ENCODE measurements around the gene NFIX.

Gene NFIX

DNA sequence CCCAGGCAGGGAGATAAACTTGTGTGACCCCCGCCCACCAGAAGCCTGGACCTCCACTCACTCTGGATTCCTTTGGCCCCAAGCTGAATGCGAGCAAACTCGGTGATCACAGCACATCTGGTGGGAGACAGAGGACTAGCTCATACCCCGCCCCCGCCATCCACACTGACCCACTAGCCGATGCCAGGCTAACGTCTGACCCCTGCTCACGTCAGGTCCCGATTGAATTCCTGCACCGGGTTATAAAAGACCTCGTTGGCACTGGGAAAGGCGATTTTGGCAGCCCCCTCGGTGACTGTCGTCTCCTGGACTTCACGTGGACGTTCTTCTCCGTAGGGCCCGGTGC lies 120.6 kb downstream of the NFIX start:
- no peak for FAIRE-seq

DNA sequence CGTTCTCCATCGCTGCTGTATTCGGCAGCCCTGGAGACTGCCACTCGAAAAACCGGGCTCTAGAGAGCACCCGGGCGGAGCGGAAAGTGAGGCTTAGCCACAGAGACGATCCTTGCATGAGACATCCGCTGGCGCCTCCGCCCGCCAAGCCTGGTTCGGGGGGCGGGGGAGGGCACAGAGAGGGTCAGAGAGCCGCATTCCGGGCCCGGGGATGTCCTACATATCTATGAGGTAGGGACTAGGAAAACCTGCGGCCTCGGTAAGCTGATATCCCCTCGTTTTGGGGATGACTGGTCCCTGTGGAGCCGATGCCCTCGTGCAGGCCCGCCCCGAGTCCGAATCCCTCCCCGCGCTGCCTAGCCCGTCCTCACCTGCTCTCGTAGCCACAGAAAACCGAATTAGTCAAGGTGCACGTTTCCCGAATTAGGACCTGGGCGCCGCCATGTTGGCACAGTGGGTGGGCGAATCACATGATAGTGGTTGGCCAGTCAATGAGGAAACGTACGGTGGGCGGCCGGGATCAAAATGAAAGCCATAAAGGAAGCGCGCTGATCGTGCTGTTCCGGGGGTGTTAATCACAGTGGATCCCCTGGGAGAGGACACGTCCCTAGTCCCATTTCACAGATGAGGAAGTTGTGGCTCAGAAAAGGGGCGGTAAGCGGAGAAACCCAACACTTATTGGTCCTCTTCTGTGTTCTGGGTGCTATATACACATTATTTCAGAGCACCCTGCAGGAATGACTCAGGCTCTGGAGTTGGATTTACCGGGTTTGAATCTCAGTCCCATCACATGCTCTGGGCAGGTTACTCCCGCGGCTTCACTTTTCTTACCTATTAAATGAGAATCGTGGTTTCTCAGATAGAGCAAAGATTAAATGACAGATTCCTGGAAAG lies 121.3 kb downstream of the NFIX start, which contains the start of gene TRMT1:
TRMT1 (minus strand) TSS at position 459 of the 894 bp plus-strand sequence; CDS start at position 118, 341 bp downstream.
- no peak for FAIRE-seq

DNA sequence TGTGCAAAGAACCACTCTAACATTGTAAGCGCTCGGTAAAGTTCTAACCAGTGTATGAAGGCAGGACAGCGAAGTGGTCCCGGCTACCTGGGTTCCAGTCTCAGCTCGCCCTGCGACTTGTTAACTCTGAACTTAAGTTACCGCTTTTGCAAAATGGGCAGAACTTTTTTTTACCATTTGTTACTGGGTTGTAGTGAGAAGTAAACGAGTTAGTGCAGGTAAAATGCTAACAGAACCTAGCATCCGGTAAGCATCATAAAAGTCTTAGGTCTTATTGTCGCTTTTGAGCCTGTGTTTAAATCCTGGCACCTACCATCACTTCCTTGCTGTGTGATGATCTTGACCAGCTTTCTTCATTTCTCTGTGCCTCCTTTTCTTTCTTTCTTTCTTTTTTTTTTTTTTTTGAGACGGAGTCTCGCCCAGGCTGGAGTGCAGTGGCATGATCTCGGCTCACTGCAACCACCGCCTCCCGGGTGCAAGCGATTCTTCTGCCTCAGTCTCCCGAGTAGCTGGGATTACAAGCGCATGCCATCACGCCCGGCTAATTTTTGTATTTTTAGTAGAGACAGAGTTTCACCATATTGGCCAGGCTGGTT lies 122.0 kb downstream of the NFIX start:
- FAIRE-seq: no peak

DNA sequence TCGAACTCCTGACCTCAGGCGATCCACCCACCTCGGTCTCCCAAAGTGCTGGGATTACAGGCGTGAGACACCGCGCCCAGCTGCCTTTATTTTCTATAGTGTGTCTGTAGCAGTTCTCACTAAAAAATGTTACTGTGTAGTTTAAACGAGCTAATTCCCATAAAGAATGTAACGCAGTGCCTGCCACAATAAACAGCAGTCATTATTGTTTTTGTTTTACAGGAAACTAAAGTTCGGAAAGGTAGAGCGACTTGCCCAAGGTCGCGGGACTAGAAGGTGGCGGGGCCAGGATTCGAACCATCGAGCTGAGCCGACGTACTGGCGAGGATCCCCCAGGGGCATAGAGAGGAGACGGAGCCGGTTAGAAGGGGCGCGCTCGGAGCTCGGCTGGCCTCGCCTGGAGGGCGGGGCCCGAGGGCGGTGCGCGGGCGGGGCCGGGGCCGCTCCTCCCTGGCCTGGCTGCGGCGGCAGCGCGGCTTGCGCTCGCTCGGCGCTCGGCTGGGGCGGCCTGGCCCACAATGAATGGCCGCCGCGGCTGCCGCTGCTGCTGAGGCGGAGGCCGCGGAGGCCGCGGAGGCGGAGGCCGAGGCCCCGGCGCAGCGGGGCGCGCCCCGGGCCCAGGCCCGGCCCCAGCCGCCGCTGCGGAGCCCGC lies 122.6 kb downstream of the NFIX start, which contains the start of gene NACC1:
NACC1 (plus strand) TSS at position 493 of the 652 bp plus-strand sequence. CDS start 16,944 bp downstream, outside the sequence.
- no peak for FAIRE-seq

DNA sequence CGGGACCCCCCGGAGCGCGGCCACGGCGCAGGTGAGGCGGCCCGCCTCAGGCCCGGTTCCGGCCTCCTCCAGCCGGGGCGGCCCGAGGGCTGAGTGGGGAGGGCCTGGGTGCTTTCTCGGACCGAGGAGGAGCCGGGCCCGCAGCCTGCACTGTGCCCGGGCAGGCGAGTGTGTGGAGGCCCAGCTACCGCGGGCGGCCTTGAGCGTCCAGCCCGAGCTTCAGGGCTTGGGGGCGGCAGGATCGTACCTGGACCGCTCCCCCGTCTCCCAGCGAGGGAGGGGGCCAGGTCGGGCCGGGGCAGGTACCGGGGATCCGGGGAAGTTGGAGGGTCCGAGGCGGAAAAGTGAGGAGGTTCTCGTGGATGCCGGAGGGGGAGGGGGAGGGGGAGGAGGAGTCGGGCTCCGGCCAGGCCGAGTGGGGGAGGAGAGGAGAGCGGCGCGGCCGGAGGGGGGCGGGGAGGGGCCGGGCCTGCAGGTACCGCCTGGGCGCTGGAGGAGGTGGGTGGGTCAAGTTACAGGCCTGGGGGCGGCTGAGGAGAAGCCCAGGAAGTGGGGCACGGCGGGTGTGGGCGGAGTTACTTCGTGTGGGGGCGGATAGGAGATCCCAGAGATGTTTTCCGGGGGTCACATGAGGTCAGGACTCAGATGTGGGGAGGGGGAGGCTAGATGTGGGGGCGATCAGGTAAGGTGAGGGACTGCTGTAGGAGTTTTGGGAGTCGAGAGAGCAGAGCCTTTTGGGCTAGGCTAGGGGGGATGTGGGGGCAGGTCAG lies 123.3 kb downstream of the NFIX start:
- no peak for FAIRE-seq

DNA sequence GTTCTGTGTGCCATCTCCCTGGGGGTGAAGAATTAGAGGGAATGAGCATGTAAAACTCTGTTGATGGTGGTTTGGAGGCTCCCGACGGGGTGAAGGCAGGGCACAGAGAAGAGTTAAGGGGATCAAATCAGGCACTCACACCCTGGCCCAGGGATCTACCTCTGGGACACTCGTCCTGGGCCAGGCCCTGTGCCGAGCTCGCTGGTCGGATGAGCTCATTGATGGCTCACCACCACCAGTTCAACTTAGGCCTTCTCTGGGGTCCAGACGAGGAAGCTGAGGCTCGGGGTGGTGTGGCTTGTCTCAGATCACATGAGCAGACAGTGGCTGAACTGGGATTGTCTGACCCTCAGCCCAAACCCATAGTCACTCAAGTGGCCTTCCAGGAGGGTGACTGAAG lies 124.4 kb downstream of the NFIX start:
- FAIRE-seq: no peak

DNA sequence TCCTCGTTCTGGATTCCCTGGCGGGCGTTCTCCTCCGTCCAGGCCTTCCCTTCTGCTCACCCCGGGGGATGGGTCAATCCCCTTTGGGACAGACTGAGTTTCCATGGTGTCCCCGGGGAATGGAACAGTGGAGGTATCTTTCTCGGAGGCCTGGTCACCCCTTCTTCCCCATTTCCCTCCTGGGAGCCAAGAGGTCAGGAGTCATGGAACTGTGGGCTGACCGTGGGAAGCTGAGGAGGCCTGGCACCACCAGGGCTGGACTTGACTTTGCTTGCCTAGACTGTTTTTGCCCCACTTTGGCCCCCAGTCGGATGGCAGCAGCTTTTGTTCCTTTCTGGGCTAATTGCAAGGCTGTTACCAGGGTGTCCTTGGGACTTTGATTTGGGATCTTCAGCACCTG lies 124.8 kb downstream of the NFIX start:
- FAIRE-seq: no peak

DNA sequence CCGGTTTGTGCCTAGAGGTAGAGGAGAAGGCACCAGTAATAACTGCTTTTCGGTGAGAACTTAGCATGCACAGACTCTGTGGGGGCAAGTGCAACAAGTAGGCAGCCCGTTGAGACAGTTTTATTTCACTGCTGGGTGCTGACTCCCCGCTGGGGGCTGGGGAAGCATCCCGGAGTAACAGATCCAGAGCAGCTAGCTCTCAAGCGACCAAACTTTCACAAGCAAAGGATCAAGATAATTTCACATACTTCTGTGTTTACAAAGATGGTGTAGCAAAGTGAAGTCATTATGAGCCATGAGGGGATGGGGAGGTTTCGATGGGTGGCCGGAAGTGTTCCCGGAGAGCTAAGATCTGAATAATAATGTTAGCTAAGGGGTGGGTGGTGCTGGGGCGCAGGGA lies 125.5 kb downstream of the NFIX start:
- FAIRE-seq: no peak

DNA sequence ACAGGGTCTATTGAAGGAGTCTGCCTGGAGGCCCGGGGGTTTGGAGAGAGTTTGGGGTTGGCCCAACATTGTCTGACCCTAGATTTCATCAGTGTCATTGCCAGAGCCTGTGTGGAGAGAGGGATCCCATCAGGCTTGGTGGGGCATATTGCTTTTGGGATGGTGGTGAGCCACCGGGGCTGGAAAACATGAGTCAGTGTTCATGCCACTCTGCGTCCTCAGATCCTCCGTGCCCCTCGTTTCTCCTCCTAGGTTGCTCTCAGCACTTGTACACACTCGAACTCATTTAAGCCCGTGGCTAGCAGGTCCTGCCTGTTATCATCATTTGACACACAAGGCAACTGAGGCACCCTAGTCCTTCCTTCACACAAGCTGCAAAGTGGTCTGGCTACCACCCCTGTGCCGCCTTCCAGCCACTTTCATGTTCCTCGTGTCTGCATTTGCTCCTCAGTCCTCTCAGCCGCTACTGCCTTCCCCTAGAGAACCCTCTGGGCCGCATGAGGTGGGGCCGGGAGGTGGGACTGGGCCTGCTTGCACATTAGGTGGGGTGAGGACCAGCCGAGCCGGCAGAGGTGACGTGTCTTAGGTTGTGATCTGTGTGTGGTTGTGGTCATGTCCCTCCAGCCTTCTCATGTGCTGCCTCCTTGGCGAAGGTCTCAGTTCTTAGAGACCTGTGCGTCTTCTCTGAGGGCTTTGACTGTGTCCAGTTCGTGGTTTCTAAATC lies 126.4 kb downstream of the NFIX start:
- FAIRE-seq: no peak

DNA sequence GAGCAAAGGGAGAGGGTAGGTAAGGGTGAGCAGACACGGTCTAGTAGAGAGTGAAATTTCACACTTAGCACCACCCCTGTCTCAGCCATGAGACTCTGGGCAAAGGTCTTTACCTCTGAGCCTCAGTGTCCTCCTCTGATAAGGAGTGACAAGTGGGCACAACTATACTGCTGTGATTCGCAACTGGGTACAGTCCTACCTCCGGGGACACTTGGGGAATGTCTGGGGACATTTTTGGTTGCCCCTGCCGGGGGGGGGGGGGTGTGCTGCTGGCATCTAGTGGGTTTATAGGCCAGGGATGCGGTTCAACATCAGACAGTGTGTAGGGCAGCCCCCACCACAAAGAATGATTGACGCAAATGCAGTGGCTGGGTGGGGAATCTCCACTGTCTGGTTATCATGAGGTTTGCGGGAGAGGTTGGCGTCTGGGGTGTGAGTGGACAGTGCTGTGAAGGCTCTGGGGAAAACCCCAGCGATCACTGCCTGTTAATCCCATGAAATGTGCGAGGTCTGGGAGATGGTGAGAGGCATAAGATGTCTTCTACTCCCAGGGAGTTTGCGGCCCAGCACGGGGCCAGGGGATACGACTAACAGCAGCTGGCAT lies 127.1 kb downstream of the NFIX start:
- FAIRE-seq: no peak

DNA sequence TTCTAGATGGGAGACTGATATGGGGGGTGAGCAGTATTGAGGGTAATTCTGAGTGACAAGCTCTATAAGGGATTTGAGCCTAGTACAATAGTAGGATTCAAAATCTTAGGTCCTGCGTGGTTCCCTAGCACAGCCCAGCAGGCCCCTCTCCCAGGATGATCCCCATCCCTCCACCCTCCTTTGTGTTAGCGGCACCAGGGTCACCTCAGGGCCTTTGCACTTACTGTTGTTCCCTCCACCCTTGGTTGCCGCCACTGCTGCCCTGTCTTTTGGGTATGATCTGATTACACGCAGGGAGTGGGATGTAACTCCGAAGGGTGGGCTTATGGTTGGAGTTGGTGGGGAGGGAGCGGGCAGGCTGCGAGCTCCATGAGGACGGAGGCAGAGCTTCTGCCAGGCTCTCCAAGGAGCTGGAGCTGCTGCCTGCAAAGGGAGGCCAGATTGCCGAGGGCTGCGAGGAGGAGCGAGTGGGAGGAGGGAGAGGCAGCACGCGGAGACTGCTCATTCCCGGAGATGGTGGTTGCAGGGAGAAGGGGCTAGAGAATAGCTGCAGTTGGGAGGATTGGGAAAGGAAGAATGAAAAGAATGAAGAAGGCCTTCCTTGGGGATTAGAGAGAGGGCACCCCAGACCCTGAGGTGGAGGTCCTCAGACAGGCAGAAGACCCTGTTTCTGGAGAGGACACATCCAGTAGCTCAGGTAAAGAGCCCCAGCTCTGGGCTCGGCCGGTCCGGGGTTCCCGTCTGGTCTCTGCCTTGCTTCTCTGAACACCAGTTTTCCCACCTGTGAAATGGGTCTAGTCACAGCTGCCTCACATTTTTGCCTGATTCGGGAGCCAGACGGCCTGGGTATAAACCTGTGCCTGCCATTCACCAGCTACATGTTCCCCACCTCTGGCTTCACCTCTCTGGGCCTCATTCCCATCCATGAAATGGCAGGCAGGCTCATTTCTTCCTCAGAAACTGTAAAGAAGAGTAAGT lies 128.0 kb downstream of the NFIX start:
- FAIRE-seq: no peak

DNA sequence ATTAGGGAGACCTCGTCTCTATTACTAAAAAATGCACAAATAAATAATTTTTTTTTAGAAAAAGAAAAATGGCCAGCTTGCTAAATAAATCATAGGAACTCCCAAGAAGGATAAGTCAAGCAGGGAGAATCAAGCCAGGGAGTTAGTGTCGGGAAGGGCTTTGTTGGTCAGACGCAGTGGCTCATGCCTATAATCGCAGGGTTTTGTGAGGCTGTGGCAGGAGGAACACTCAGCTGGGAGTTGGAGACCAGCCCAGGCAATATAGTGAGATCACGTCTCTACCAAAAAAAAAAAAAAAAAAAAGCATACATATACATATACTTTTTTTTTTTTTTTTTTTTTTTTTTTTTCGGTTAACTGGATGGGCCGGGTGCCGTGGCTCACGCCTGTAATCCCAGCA lies 131.8 kb downstream of the NFIX start:
- FAIRE-seq: no peak

DNA sequence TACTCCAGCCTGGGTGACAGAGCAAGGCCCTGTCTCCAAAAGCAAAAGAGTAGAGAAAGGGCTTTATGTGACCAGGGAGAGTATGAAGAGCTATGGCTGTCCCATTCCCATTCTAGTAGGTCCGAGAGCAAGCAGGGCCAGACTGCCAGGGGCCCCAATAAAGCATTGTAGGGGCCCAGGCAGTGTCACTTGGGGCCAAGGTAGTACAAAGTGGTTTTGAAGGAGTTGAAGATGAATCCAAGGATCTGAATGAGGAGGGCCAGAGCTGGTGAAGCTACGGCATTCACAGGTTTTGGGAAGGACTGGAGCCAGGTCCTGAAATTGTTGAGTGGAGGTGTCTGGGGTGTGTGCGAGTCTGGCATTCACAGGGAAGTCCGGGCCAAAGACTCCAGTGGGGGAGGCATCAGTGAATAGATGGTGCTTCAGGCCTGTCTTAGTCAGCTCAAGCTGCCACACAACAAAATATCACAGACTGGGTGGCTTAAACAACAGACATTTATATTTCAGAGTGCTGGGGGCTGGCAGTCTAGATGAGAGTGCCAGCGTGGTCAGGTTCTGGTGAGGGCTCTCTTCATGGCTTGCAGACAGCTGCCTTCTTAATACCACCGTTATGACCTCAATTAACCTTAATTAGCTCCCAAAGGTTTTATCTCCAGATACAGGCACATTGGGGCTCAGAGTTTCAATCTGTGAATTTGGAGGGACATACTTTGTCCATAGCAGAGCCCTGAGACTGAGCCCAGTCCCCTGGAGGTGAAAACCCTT lies 132.7 kb downstream of the NFIX start:
- FAIRE-seq: no peak

DNA sequence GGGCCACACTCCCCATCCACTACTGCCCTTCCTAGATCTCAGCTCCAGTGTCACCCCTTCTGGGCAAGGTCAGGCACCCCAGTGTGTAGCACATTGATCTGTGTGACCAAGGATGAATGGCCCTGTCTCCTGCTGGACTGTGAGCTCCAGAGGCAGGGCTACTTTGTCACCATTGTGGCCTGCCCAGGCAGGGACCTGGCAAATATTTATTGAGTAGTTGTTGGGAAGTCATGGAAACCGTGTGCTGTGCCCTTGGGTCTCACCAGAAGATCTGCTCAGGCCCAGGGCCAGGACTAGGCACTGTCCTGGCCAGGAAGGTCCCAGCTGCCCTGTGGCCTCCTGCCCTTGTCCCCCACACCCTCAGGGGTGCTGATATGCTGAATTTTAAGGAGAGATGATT lies 133.3 kb downstream of the NFIX start:
- no peak for FAIRE-seq

DNA sequence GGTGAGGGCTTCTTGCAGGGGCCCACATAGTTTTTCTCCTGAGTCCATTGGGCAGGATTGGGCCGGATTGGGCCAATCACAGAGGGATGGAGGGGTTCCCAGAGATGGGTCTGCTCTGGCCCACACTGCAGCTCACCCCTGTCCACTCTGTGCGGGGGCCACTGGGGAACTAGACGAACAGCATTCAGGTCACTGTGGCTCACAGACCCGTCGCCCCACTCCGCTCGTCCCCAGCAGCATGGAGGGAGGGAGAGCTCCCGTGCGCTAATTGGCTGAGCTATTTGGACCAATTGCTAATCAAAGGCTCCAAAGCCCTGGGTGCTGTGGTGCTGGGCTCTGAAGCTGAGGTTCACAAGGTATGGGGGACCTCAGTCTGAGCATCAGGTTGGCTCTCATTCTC lies 134.1 kb downstream of the NFIX start:
- FAIRE-seq: no peak

DNA sequence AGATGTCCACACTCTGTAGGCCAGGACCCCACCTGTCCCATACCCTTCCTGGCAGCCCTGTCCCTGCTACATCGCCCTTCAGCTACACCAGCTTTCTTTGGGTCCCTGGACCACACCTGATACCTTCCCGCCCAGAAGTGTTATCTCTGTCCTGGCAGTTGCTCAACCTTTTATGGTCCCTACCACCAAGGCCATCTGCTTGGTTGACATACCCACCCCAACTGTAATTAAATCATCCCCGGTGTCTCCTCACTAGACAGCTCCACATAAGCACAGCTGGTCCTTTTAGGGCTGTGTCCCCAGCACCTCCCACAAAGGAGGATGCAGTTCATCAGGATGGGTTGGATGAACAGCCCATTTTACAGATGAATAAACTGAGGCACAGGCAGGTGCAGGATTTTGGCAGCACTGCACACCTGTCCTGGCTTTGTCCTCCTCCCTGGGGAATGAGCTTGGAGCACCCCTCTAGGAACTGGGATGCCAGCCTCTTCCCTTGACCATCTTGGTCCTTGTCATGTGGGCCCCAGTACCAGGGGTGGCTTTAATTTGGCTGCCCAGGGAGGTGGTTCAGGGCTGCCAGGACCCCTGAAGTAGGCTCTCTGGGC lies 135.7 kb downstream of the NFIX start:
- no peak for FAIRE-seq

DNA sequence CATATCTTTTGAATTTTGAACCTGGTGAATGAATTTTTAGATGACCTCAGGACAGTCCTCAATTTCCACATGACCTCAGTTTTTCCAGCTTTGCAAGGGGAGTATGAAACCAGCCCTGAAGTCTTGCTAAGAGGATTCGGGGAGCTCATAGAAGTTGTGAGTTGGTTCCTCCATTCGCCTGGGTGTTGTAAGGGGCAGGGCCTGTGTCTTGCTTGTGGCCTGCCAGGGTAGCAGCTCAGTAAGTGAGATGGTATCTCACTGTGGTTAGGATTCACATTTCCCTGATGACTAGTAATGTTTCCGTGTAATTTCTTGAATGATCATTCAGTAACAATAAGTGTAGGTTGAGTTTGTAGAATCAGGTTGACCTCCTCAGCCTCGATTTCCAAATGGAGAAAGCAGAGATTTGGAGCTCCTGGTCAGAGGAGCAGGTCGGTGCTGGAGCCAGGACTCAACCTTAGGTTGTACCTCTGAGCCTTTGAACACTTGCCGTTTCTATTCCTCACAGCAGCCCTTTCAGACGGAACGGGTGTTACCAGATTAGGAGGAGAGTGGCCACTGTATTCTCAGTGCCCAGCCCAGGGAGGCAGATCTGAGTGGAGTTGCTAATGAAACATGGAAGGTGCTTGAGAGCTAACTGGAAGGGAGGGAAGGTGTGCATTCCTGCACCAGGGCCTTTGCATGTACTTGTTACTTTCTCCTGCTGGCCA lies 137.4 kb downstream of the NFIX start:
- no peak for FAIRE-seq

DNA sequence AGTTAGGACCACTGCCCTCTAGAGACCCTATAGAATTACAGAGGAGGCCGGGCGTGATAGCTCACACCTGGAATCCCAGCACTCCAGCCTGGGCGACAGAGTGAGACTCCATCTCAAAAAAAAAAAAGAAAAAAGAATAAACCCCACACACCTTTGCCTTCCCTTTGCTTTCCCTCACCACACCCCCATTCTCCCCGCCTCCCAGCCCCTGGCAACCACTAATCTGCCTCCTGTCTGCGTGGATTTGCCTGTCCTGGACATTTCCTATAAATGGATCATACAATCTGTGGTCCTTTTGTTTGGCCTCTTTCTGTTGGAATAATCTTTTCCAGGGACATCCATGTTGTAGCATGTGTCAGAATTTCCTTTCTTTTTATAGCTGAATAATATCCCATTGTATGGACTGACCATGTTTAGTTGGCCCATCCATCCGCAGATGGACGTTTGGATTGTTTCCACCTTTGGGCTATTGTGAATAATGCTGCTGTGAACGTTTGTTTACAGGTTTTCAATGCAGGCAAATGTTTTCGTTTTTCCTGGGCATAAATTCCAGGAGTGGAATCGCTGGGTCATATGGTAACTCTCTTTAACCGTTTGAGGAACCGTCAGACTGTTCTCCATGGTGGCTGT lies 138.1 kb downstream of the NFIX start:
- FAIRE-seq: no peak
